ENCODE results near the gene PSMA5. TPM values are rescaled to one million over a fixed set of nuclear protein-coding genes. Genes with fewer than 3 reads are reported as not detected.
A peak's percentile ranks its signal among the peaks of the same experiment; 100 is the strongest.
"Not testable (repeated sequence)": the region's sequence is repeated elsewhere in the genome, so short reads cannot be mapped to it uniquely, and the experiment has no call there.

PSMA5 gene
- total RNA-seq: 100 to 1,000 TPM in 1 of 3 donors, 10 to 100 TPM in 2; 67.9 to 103 (median 71.0) TPM
- long read RNA-seq, donor 1, transcript PSMA5-201 (9 exons, 3,729 nt): major isoform, 34 of 36 reads
- long read RNA-seq, donor 1, partial matches to known transcripts: 0 of 36 reads
- long read RNA-seq, donor 1, other reads (novel, unspliced or antisense): 2 of 36 reads
- long read RNA-seq, donor 2, transcript PSMA5-201 (9 exons, 3,729 nt): major isoform, 101 of 114 reads
- long read RNA-seq, donor 2, partial matches to known transcripts: 3 of 114 reads
- long read RNA-seq, donor 2, other reads (novel, unspliced or antisense): 10 of 114 reads

GRCh38 chr1:109426281-109427170, at the start of gene PSMA5:
TSS of gene PSMA5 (minus strand) at chr1:109426448. CDS start at chr1:109426330, 118 bp downstream.
- intact Hi-C loops (cut with DNase I, micrococcal nuclease): no loop called here

GRCh38 chr1:109475261-109475660, 49.0 kb upstream of the PSMA5 start:
- Histone ChIP-seq H3K4me3 (no peak overlapping the region), H3K36me3 (ENCODE audit: low read depth) (no peaks in the 10 kb centered on the region), H3K4me1 (ENCODE audit: low read depth) (no peaks in the 10 kb centered on the region), H3K9me3 (no peaks in the 10 kb centered on the region)
- no peak for DNase-seq
- ATAC-seq: no peak
- intact Hi-C loops (cut with DNase I, micrococcal nuclease): no loop called here
- no peak for TF ChIP-seq CTCF (IDR thresholded peaks at IDR 0.05)

More at GRCh38 chr1:109426281-109427170, at the start of gene PSMA5:
- ATAC-seq (peak; percentile 98), DNase-seq (peak; percentile 94 to 98 (median 97))
- peaks cover 21% of the 10 kb centered on the region for H3K4me1 ChIP-seq (ENCODE audit: low read depth)
- peak within 1 kb of the TSS; percentile 81 for H3K4me3 ChIP-seq
- peak; percentile 15 for TF ChIP-seq CTCF (IDR thresholded peaks at IDR 0.05)
- H3K9me3 ChIP-seq: no peaks in the 10 kb centered on the region
- H3K36me3 ChIP-seq (ENCODE audit: low read depth): no peaks in the 10 kb centered on the region

- H3K36me3 ChIP-seq (ENCODE audit: low read depth): no peaks in the 10 kb centered on the region
- no peak for ATAC-seq
- H3K4me3 ChIP-seq: no peak overlapping the region
- TF ChIP-seq CTCF (IDR thresholded peaks at IDR 0.05): no peak
- no peaks in the 10 kb centered on the region for H3K9me3 ChIP-seq
- intact Hi-C loops (cut with DNase I, micrococcal nuclease): no loop called here
- H3K4me1 ChIP-seq (ENCODE audit: low read depth): no peaks in the 10 kb centered on the region
- no peak for DNase-seq
Observed at GRCh38 chr1:109474697-109475096, 48.4 kb upstream of the PSMA5 start.

GRCh38 chr1:109473284-109474057, 47.2 kb upstream of the PSMA5 start:
- ATAC-seq; DNase-seq; H3K36me3 ChIP-seq (ENCODE audit: low read depth); H3K9me3 ChIP-seq; H3K4me1 ChIP-seq (ENCODE audit: low read depth); intact Hi-C loops (cut with DNase I, micrococcal nuclease); H3K4me3 ChIP-seq: not testable (repeated sequence)

GRCh38 chr1:109472779-109473178, 46.5 kb upstream of the PSMA5 start:
- no peak for TF ChIP-seq CTCF (IDR thresholded peaks at IDR 0.05)
- H3K36me3 ChIP-seq (ENCODE audit: low read depth): no peaks in the 10 kb centered on the region
- intact Hi-C loops (cut with DNase I, micrococcal nuclease): no loop called here
- no peaks in the 10 kb centered on the region for H3K9me3 ChIP-seq
- no peak for ATAC-seq
- H3K4me1 ChIP-seq (ENCODE audit: low read depth): no peaks in the 10 kb centered on the region
- no peak overlapping the region for H3K4me3 ChIP-seq
- DNase-seq: no peak
